Measurements from ENCODE around the gene IP6K2.
"Not testable (repeated sequence)": the region's sequence is repeated elsewhere in the genome, so short reads cannot be mapped to it uniquely, and the experiment has no call there.

Gene IP6K2

DNA sequence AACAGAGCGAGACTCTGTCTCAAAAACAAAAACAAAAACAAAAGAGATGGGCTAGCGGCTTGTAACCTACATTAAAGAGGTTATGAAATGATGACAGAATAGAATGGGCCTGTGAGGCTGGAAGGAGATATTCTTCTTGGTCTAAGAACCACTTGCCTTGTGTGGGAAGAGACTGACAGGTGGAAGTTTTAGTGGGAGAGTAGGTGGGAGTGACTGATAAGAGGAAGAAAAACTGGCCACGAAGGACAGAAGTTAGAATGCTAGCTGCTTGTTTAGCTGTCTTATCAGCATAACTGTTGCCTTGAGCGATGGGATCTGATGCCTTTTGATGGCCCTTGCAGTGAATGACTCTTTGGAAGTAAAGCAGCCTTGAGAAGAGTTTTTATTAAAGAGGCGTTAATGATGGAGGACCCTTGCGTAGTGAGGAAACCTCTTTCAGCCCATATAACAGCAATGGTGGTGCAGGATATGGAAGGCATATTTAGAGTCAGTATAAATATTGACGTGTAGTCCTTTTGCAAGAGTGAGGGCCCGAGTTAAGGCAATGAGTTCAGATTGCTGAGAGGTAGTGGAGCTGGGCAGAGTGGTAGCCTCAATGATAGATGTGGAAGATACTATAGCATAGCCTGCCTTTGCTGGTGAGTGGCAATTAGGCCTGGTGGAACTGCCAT is 8.3 kb upstream of the IP6K2 start:
- DNase-seq (ENCODE audit: low spot score), result not testable (repeated sequence)

GRCh38 chr3:48723725-48724124 is 6.7 kb upstream of the IP6K2 start:
- DNase-seq (ENCODE audit: low spot score), result no peak

- DNase-seq (ENCODE audit: low spot score), result not testable (repeated sequence)
These were observed 6.3 kb upstream of the IP6K2 start for GRCh38 chr3:48723293-48723692.

DNA sequence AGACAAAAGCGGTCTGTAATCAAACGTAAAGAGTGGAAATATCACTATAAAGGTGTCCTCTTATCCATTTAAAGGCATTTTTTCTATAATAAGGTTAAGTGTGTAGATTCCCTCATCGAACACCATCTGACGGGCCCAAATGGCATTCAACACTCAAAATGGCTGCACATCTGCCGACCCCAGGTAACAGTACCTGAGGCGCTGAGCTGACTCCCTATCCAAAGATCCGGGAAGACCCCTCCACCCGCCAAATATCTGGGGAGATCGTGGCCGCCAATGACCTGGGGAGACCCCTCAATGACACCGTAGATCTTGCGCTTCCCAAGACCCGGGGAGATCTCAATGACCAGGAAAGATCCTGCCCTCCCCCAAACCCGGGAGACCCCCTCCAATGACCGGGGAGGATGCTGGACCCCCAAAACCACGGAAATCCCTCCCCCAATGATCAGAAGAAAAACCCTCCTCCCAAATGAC is 476 bp downstream of the IP6K2 start:
- DNase-seq (ENCODE audit: low spot score), result no peak

- DNase-seq (ENCODE audit: low spot score), result peak; percentile 62
These were observed 1.7 kb downstream of the IP6K2 start for GRCh38 chr3:48715174-48715800.

DNA sequence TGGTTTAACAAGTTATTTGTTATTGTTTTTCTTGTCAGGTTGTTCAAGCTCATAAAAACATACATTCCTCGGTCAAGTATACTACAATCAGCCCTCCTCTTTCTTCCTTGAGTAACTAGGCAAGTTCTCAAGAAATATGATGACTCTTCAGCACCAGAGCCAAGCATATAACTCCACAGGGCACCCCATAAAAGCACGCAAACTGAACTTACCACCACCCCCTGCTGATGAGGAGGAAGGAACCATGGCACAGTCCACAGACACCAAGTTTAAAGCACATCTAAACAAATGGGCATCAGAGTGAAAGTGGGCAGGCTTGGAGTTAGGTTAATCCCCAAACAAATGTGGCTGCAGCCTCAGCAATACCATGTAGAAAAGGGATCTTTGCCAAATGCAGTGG is 5.3 kb downstream of the IP6K2 start:
- peak; percentile 38 for DNase-seq (ENCODE audit: low spot score)

DNA sequence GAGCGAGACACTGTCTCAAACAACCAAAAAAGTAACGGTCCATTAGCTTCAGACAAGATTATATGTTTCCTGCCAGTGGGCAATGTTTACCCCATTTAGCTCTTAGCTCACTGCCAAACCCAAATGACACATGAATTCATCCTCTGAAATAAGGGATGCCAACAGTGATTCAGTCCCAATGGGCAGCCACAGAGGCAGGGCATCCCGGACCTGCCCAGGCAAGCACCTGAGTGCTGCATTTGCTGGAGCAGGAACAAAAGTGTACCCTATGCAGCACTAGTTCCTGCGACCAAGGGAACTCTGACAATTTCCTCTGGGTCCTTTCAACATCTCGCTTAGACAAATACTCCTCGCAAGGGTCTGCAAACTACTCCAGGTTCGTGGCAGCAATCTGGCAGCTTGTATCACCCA is 8.0 kb downstream of the IP6K2 start:
- no peak for DNase-seq (ENCODE audit: low spot score)

GRCh38 chr3:48708481-48708889 is 8.5 kb downstream of the IP6K2 start:
- no peak for DNase-seq (ENCODE audit: low spot score)

DNA sequence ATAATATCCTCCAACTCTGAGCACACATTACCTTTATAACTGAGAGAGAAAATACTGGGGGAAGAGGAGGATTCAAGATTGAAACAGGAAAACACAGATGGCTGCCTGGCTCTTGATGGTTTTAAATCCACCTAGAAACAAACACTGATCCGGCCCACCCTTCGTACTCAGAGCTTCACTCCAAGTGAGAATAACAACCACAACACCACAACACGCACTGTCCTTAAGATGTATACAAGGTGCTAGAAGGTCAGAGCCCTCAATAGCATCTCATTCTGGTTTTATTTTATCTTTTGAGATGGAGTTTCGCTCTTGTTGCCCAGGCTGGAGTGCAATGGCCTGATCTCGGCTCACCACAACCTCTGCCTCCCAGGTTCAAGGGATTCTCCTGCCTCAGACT is 9.9 kb downstream of the IP6K2 start:
- no peak for DNase-seq (ENCODE audit: low spot score)

DNA sequence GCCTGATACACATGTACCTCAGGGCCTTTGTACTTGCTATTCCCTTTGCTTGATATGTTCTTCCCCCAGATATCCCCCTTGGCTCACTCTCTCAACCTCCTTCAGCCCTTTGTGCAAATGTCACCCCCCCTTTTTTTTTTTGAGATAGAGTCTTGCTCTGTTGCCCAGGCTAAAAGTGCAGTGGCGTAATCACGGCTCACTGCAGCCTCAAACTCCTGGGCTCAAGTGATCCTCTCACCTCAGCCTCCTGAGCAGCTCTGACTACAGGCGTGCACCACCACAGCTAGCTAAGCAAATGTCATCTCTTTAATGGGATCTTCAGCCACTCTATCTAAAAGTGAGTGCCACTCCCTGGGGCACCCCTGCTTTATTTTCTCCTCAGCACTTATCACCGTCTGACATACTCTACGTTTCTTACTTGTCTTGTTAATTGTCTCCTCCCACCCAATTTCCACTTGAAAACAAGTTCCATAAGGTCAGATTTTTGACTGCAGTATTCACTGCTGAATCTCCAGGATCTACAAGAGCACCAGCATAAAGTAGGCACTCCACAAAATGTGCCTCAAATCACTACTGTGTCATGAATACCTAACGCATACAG is 14.6 kb downstream of the IP6K2 start:
- DNase-seq (ENCODE audit: low spot score), result no peak

DNA sequence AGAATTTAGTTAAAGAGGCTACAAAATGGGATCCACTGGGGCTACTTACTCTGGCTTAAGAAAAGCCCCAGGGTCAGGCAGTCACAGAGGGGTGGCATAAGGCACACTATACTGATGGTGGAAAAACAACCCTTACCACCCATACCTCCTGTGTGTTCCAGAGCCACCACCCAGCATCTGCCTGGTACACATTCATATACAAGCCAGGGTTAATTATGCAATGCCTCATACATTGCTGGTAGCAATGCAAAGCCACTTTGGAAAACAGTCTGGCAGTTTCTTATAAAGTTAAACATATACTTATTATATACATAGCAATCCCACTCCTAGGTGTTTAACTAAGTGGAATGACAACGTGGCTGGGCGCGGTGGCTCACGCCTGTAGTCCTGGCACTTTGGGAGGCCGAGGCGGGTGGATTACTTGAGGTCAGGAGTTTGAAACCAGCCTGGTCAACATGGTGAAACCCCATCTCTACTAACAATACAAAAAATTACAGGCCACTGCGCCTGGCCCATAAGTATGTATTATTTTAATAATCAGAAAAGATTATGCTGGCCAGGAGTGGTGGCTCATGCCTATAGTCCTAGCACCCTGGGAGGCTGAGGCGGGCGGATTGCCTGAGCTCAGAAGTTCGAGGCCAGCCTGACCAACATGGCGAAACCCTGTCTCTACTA is 16.2 kb downstream of the IP6K2 start:
- DNase-seq (ENCODE audit: low spot score), result no peak

DNA sequence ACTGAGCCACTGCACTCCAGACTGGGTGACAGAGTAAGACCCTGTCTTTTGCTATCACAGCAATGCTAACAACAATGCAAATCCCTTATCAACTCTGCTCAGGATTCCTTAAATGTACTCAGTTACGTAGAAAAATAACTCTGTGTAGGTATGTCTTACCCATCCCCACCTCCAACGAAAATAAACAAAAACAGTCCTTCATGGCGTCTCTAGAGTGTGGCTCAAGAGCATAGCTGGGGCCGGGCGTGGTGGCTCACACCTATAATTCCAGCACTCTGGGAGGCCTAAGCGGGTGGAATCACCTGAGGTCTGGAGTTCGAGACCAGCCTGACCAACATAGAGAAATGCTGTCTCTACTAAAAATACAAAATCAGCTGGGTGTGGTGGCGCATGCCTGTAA is 18.1 kb downstream of the IP6K2 start:
- DNase-seq (ENCODE audit: low spot score), result no peak

DNA sequence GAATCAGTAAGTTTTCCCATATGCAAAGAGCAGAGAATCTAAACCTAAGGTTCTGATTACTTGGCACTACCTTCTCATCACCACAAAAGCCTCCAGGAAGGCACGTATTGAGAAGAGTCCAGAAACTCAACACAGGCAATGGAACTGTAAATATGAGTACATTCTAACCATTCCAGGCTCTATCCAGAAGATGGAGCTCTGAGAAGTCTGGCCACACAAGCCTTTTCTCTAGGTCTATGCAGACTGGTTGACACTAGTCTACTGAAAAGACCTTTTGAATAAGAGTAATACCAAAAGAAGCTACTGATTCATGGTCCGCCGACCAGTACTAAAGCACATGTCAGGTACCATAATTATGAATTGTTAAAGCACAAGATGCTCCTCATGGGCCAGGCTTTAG is 19.1 kb downstream of the IP6K2 start:
- no peak for DNase-seq (ENCODE audit: low spot score)

DNA sequence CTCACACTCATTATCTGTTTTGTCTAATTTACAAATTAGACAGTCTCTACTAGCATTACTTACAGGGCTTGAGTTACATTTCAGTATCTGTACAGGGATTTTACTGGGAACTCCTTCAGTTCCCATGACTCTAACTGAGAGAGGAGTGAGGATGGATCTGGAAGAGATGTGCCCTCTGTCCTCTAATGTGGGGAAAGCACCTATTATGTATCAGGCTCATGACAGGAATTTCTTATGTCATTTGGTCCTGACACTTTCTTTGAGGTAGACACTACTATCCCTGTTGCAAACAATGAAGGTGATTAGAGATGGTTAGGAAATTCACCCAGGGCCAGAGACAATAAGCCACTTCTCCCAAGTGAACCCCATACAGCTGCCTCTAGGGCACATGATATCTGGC is 20.4 kb downstream of the IP6K2 start:
- no peak for DNase-seq (ENCODE audit: low spot score)

GRCh38 chr3:48696156-48696555 is 20.9 kb downstream of the IP6K2 start:
- DNase-seq (ENCODE audit: low spot score), result no peak

- DNase-seq (ENCODE audit: low spot score), result no peak
These were observed 21.6 kb downstream of the IP6K2 start for GRCh38 chr3:48695393-48695753.

- DNase-seq (ENCODE audit: low spot score), result no peak
These were observed 22.2 kb downstream of the IP6K2 start for GRCh38 chr3:48694610-48695392.

GRCh38 chr3:48693826-48694225 is 23.2 kb downstream of the IP6K2 start:
- no peak for DNase-seq (ENCODE audit: low spot score)

DNA sequence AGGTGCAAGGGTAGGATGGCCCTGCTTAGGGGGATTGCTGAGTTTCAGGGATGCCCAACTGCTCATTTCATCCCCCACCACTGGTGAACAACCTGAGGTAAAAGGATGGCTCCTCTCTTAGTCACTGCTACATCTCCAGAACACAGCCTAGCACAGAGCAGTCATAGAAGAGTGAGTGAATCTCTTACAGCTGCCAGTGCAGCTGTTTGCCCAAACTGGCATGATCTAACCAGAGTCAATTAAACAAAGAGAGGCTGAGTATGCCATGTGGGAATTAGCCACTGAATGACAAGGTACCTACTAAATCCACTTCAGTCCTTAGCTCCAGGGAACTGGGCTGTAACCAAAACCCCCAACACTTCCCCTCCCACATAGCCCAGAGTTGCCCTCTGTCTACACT is 24.5 kb downstream of the IP6K2 start:
- DNase-seq (ENCODE audit: low spot score), result no peak

GRCh38 chr3:48690846-48691458 is 26.1 kb downstream of the IP6K2 start:
- no peak for DNase-seq (ENCODE audit: low spot score)

DNA sequence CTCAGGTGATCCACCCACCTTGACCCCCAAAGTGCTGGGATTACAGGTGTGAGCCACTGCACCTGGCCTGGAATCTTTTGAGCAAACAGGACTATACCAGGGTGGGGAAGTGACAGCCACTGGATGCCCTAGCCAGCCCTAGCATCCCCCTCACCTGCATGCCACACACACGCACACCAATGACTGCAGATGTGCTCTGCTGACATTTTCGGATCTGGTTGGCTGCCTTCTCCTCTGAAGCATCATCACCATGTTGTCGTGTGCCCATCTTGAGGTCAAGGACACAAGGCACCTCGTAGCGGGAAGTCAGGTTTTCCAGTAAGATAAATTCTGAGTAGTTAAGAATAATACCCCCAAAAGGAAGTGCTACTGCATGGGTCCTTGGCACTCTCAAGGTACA is 27.6 kb downstream of the IP6K2 start:
- no peak for DNase-seq (ENCODE audit: low spot score)

DNA sequence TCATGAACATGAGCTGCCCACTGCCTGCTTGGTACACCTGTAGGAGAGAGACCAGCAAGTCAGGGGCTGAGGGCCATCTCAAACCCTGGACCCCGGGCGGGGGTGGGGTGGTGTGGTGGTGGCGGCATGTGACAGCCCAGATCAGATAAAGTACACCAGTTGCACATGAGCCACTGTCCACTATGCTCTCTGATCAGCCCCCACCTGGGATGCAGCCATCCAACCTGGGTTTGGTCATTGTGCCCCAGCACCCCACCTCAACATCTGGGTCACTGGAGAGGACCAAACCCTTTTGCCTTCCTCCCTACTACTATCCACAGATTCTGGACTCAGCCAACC is 28.3 kb downstream of the IP6K2 start:
- DNase-seq (ENCODE audit: low spot score), result no peak
